AG10803 (cell line): Measurements from ENCODE around the gene SEC31A.

Experiments
- DNase-seq: peaks from one replicate; pipeline ENCODE4 v3.0.0; 2010; ENCODE audit warnings: low read depth
- H3K4me3 ChIP-seq: 2 replicates; pipeline ENCODE4 v1.5.1; 2011; ENCODE audit warnings: mild to moderate bottlenecking, low read length, control low read depth
- TF ChIP-seq, protein P1 (sequence below): conservative IDR thresholded peaks from 2 replicates; pipeline ENCODE4 v1.5.1; 2011; ENCODE audit warnings: mild to moderate bottlenecking, low read length, control low read depth, inconsistent platforms

Gene SEC31A

DNA sequence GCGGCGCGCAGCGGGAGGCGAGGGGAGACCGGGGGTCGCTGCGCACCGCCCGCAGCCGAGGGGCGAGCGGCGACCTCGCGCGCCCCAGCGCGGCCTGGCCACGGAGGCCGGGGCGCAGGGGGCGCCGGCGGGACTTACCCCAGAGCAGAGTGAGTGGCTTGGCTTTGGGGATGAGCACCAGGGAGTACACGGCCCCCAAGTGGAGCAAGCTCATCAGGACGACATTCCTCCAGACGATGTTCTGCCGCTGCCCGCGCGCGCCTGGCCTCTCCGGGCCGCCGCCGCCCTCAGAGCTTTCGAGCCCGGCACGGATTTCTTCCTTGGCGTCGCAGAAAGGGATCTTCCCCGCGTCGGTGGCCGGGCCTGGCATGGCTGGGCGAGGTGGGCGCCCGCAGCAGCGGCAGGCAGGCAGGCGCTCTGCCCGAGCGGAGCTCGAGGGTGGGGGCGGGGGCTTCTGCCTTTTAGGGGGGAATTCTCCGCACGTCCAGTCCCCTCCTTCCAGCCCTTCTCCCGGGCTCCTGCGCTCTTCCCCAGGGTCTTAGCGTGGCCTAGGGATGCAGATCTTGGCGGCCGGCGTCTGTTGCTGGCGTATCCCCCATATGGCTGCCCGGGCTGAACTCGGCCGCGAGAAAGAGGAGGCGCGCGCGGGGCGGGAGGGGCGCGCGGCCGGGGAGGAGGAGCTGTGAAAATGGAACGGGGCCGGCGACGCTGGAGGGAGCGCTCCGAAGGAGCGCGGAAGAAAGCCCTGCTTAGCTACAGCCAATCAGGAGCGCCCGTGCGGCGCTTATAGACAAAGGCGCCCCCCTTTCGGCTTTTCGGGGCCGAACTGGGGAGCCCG, 92.6 kb downstream of the SEC31A start, which contains the start of gene SCD5:
TSS of gene SCD5 (minus strand) at position 629 of the 838 bp plus-strand sequence. CDS start at position 370, 259 bp downstream.
- H3K4me3 ChIP-seq = peak within 1 kb of the TSS; percentile 77
- peak; percentile 86 for DNase-seq
- TF ChIP-seq, protein P1, sequence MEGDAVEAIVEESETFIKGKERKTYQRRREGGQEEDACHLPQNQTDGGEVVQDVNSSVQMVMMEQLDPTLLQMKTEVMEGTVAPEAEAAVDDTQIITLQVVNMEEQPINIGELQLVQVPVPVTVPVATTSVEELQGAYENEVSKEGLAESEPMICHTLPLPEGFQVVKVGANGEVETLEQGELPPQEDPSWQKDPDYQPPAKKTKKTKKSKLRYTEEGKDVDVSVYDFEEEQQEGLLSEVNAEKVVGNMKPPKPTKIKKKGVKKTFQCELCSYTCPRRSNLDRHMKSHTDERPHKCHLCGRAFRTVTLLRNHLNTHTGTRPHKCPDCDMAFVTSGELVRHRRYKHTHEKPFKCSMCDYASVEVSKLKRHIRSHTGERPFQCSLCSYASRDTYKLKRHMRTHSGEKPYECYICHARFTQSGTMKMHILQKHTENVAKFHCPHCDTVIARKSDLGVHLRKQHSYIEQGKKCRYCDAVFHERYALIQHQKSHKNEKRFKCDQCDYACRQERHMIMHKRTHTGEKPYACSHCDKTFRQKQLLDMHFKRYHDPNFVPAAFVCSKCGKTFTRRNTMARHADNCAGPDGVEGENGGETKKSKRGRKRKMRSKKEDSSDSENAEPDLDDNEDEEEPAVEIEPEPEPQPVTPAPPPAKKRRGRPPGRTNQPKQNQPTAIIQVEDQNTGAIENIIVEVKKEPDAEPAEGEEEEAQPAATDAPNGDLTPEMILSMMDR = no peak; the same call in 1 of the 2 replicates

- TF ChIP-seq, protein P1 = no peak
- H3K4me3 ChIP-seq = peak overlapping the region; percentile 77
- peak; percentile 44 for DNase-seq
Observed at GRCh38 chr4:82797405-82798111, 93.4 kb downstream of the SEC31A start.

GRCh38 chr4:82797040-82797404, 93.9 kb downstream of the SEC31A start:
- TF ChIP-seq, protein P1 = no peak
- peak overlapping the region; percentile 77 for H3K4me3 ChIP-seq
- no peak for DNase-seq

DNA sequence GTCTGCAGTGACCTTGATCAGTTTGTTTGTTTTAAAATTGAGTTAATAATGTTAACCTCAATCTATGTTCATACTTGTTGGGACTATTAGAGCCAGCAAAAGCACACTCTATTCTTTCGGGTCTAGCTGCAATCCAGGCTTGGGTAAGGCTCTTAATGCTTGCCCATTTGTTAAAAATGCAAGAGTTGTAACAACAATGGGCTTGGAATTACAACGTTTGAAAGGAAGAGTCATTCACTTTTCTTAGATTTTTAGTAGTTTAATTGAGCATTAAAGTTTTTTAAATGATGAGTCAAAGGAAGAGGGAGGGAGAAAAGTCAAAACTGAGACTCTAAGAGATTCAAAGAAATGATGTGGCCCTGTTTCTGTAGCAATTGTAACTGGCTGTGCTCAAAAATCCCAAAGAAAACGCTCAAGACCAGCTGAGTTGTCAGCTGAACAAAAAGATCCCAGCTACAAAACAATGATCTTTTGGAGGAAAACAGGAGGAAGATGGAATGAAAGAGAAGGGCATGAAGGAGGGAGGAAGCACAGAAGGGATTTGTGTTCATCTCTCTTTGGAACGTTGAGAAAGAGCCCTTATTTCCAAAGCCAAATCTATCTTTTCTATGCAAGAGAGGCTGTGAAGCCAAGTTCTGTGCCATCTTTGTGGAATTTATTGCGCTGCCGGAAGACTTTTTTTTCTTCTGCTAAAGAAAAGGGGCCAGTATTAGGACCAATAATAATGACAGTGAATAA, 97.9 kb downstream of the SEC31A start:
- TF ChIP-seq, protein P1 = no peak
- no peak overlapping the region for H3K4me3 ChIP-seq
- DNase-seq = no peak

- TF ChIP-seq, protein P1 = no peak
- DNase-seq = no peak
- H3K4me3 ChIP-seq = no peak overlapping the region
Observed at GRCh38 chr4:82791179-82791578, 99.8 kb downstream of the SEC31A start.

DNA sequence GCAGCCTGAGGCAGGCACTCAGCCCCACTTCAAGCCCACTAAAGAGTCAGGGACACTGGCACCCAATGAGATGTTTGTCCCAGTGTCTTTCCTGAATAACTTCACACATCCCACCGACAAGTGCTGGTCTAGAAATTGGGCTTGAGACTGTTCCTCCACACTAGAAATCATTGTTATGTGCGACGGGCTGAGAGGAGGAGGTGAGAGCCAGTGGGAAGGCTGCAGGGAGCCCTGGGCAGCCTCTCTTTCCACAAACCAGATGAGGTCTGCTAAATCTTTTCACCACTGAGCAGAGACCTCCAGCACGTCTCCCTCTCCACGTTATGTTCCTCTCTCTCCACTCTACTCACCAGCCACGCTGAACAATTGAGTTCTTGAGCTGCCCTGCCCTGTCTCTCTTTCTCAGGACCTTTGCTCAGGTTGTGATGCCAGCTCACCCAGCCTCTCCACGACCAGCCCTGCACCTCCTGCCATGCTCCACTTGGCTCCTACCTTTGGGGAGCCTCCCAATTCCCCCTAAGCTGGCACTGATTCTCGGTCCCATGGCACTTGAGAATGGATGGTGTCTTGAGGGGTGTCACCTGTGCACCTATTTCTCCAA, 100.8 kb downstream of the SEC31A start:
- DNase-seq = no peak
- no peak overlapping the region for H3K4me3 ChIP-seq
- TF ChIP-seq, protein P1 = no peak
